Astrocyte of the spinal cord (primary cell): ENCODE measurements around the gene SSH2.

Experiments
- DNase-seq: peaks from one replicate; pipeline ENCODE4 v3.0.0; 2011; ENCODE audit warnings: low read depth, low spot score
- H3K4me3 ChIP-seq: 2 replicates; pipeline ENCODE4 v1.5.1; 2011; ENCODE audit warnings: low read depth, mild to moderate bottlenecking, low read length, moderate library complexity
- CTCF ChIP-seq: IDR thresholded peaks from 2 replicates; pipeline ENCODE4 v1.5.1; 2012; ENCODE audit warnings: low read depth, mild to moderate bottlenecking, low read length, inconsistent platforms
- in situ Hi-C: cut with HindIII; loops from 2 replicates; pipeline ENCODE4 v1.10.0; 2017; ENCODE audit warnings: low sequenced_read_pairs

The SSH2 gene

GRCh38 chr17:29610395-29610794 lies 319.6 kb downstream of the SSH2 start:
- DNase-seq: no peak
- in situ Hi-C loops: no loop called here
- no peak overlapping the region for H3K4me3 ChIP-seq
- no peak for TF ChIP-seq CTCF

GRCh38 chr17:29608986-29609385 lies 321.0 kb downstream of the SSH2 start:
- in situ Hi-C loops: no loop called here
- no peak for TF ChIP-seq CTCF

GRCh38 chr17:29607557-29608195 lies 322.4 kb downstream of the SSH2 start:
- DNase-seq: no peak
- TF ChIP-seq CTCF: no peak
- no peak overlapping the region for H3K4me3 ChIP-seq
- in situ Hi-C loops: no loop called here

More at GRCh38 chr17:29608986-29609385, 321.0 kb downstream of the SSH2 start:
- no peak overlapping the region for H3K4me3 ChIP-seq
- no peak for DNase-seq

GRCh38 chr17:29603109-29603674 lies 326.8 kb downstream of the SSH2 start:
- no peak overlapping the region for H3K4me3 ChIP-seq
- in situ Hi-C loops: no loop called here
- DNase-seq: no peak
- TF ChIP-seq CTCF: no peak

GRCh38 chr17:29597361-29598172 lies 332.5 kb downstream of the SSH2 start:
- DNase-seq: no peak
- no peak for TF ChIP-seq CTCF
- no peak overlapping the region for H3K4me3 ChIP-seq
- in situ Hi-C loops: no loop called here

GRCh38 chr17:29596811-29597210 lies 333.2 kb downstream of the SSH2 start:
- in situ Hi-C loops: no loop called here
- H3K4me3 ChIP-seq: no peak overlapping the region
- DNase-seq: no peak
- no peak for TF ChIP-seq CTCF
